HCT116 (cell line): ENCODE measurements around the gene KIF5C. TPM values are rescaled to one million over a fixed set of nuclear protein-coding genes. Genes with fewer than 3 reads are reported as not detected.

Experiments used
- ATAC-seq: fragments of 200-7000 bp; cut with Tn5 transposase; 2 replicates; pipeline ENCODE4 v1.9.1; 2020; ENCODE audit warnings: mild to moderate bottlenecking, moderate library complexity
- BruUV-seq: library from RNA; stranded (reverse); fragments of 400-500 nt; replicated peaks from 2 replicates; lab custom pipeline; 2021; lab: Mats Ljungman, UMichigan
- CTCF ChIA-PET: fragments of 300-600 bp; sonication (Branson Sonifier 250); formaldehyde crosslinking; loops from one replicate; lab custom pipeline; 2021; ENCODE audit warnings: antibody characterized with exemption; lab: Charles Lee
- POLR2A ChIA-PET: fragments of 300-600, 350-600 bp; sonication (Branson Sonifier 250); formaldehyde crosslinking; loops from one replicate; lab custom pipeline; 2021; ENCODE audit warnings: antibody characterized with exemption; lab: Charles Lee
- RAD21 ChIA-PET, 2 experiments: fragments of 300-600 bp; sonication (Branson Sonifier 250); formaldehyde crosslinking; loops; one replicate each; lab custom pipeline; 2023; ENCODE audit warnings: low total read pairs in 2 of 2; ENCODE audit not compliant: uncharacterized antibody in 2 of 2, unreplicated experiment in 2 of 2, low non-redundant PET in 1 of 2; lab: Charles Lee
- DNase-seq: peaks from one replicate; pipeline ENCODE4 v3.0.0-alpha.2; 2010; ENCODE audit warnings: low read depth, low spot score
- H2AFZ ChIP-seq: fragments of 200-600 bp; shearing (Covaris generic), sonication (generic); 2 replicates; pipeline ENCODE4 v1.6.1; 2017; ENCODE audit warnings: low read depth, mixed run types, mixed read lengths, antibody characterized with exemption, low read length; ENCODE audit not compliant: poor library complexity, severe bottlenecking
- H3K27ac ChIP-seq: 2 replicates; pipeline ENCODE4 v1.5.1; 2012; ENCODE audit warnings: low read depth, low read length
- H3K27me3 ChIP-seq: fragments of 200-600 bp; sonication (generic); 2 replicates; pipeline ENCODE4 v1.6.1; 2016; ENCODE audit warnings: mixed run types, low read length, mixed read lengths; ENCODE audit not compliant: insufficient read depth
- H3K36me3 ChIP-seq, 2 experiments: fragments of 200-500 bp in 1 of 2; fragments of 200-600 bp in 1 of 2; sonication (Bioruptor generic) in 1 of 2; sonication (generic) in 1 of 2; 2 replicates each; pipeline versions ENCODE4 v1.5.1 to v1.6.1; 2014 to 2016; ENCODE audit warnings: low read length in 2 of 2, inconsistent platforms in 1 of 2, mixed read lengths in 1 of 2, mixed run types in 1 of 2; ENCODE audit not compliant: insufficient read depth in 2 of 2, control insufficient read depth in 1 of 2
- H3K4me1 ChIP-seq, 2 experiments: fragments of 200-600 bp in 1 of 2; sonication (generic) in 1 of 2; 2 replicates each; pipeline versions ENCODE4 v1.5.1 to v1.6.1; 2012 to 2017; ENCODE audit warnings: low read length in 2 of 2, inconsistent platforms in 1 of 2, mild to moderate bottlenecking in 1 of 2, mixed read lengths in 1 of 2, mixed run types in 1 of 2, moderate library complexity in 1 of 2; ENCODE audit not compliant: insufficient read depth in 2 of 2, control insufficient read depth in 1 of 2
- H3K4me2 ChIP-seq: fragments of 200-600 bp; sonication (generic); 2 replicates; pipeline ENCODE4 v1.6.1; 2017; ENCODE audit warnings: mixed run types, low read length, mixed read lengths
- H3K4me3 ChIP-seq, 2 experiments: fragments of 200-600 bp in 1 of 2; sonication (generic) in 1 of 2; replicated peaks in 1 of 2; 2 replicates each; pipeline ENCODE4 v1.5.1; 2011 to 2016; ENCODE audit warnings: low read length in 2 of 2, control low read depth in 1 of 2, low read depth in 1 of 2, mild to moderate bottlenecking in 1 of 2, mixed read lengths in 1 of 2, mixed run types in 1 of 2
- H3K79me2 ChIP-seq: fragments of 200-600 bp; sonication (generic); 2 replicates; pipeline ENCODE4 v1.6.1; 2017; ENCODE audit warnings: mild to moderate bottlenecking, mixed run types, low read length, moderate library complexity, mixed read lengths; ENCODE audit not compliant: insufficient read depth
- H3K9ac ChIP-seq: fragments of 200-600 bp; sonication (generic); 2 replicates; pipeline ENCODE4 v1.6.1; 2016; ENCODE audit warnings: low read length, mixed read lengths
- H3K9me2 ChIP-seq: fragments of 200-600 bp; sonication (generic), shearing (Covaris generic); 2 replicates; pipeline ENCODE4 v1.6.1; 2017; ENCODE audit warnings: mixed run types, mild to moderate bottlenecking, moderate library complexity; ENCODE audit not compliant: insufficient read depth
- H3K9me3 ChIP-seq, 2 experiments: fragments of 200-500 bp in 1 of 2; fragments of 200-600 bp in 1 of 2; sonication (Bioruptor generic) in 1 of 2; sonication (generic) in 1 of 2; 2 replicates each; pipeline ENCODE4 v1.6.1; 2014 to 2017; ENCODE audit warnings: low read length in 2 of 2, mixed read lengths in 2 of 2, inconsistent platforms in 1 of 2, low read depth in 1 of 2, mild to moderate bottlenecking in 1 of 2, mixed run types in 1 of 2, moderate library complexity in 1 of 2; ENCODE audit not compliant: control insufficient read depth in 1 of 2, insufficient read depth in 1 of 2
- H4K20me1 ChIP-seq: fragments of 200-600 bp; sonication (generic), shearing (Covaris generic); 2 replicates; pipeline ENCODE4 v1.6.1; 2017; ENCODE audit warnings: mixed run types, mild to moderate bottlenecking, moderate library complexity; ENCODE audit not compliant: insufficient read depth
- CBX3 ChIP-seq: IDR thresholded peaks from 2 replicates; pipeline ENCODE4 v1.6.1; 2012; ENCODE audit warnings: low read depth
- CEBPB ChIP-seq: IDR thresholded peaks from 2 replicates; pipeline ENCODE4 v1.6.1; 2012; ENCODE audit warnings: low read depth
- EGR1 ChIP-seq: IDR thresholded peaks from 2 replicates; pipeline ENCODE4 v1.6.1; 2012; ENCODE audit warnings: low read depth
- EZH2phosphoT487 ChIP-seq: fragments of 200-600 bp; IDR thresholded peaks from 2 replicates; pipeline ENCODE4 v1.6.1; 2018; ENCODE audit warnings: antibody characterized with exemption, borderline replicate concordance
- JUND ChIP-seq: IDR thresholded peaks from 2 replicates; pipeline ENCODE4 v1.6.1; 2012
- POLR2A ChIP-seq: IDR thresholded peaks from 2 replicates; pipeline ENCODE4 v1.7.0; 2011; ENCODE audit warnings: borderline replicate concordance; ENCODE audit not compliant: insufficient read depth, insufficient read length; ENCODE audit errors: extremely low read depth
- POLR2AphosphoS5 ChIP-seq: IDR thresholded peaks from 2 replicates; pipeline ENCODE4 v1.6.1; 2011; ENCODE audit warnings: mild to moderate bottlenecking, low read depth, low read length, moderate library complexity
- RAD21 ChIP-seq: IDR thresholded peaks from 2 replicates; pipeline ENCODE4 v1.6.1; 2012; ENCODE audit warnings: low read depth, mild to moderate bottlenecking
- SRF ChIP-seq: IDR thresholded peaks from 2 replicates; pipeline ENCODE4 v1.6.1; 2012; ENCODE audit warnings: low read depth
- YY1 ChIP-seq: IDR thresholded peaks from 2 replicates; pipeline ENCODE4 v1.6.1; 2011; ENCODE audit warnings: low read length, low read depth, moderate library complexity, mild to moderate bottlenecking; ENCODE audit not compliant: insufficient replicate concordance; ENCODE audit errors: extremely low read depth
- ZFX ChIP-seq: fragments of 450-650 bp; IDR thresholded peaks from 2 replicates; pipeline ENCODE4 v1.6.1; 2017
- intact Hi-C: fragments of 100-400 bp; cut with micrococcal nuclease; formaldehyde crosslinking; loops from 2 replicates; pipeline ENCODE4 v1.10.0; 2022
- total RNA-seq: library from RNA; stranded (reverse); gene quantifications from one replicate; pipeline ENCODE4 v1.2.1, GENCODE V29; 2021; ENCODE audit not compliant: unreplicated experiment
- TF ChIP-seq, protein P1 (sequence below): IDR thresholded peaks from 2 replicates; pipeline ENCODE4 v1.6.1; 2012
- TF ChIP-seq, protein P2 (sequence below): IDR thresholded peaks from 2 replicates; pipeline ENCODE4 v1.6.1; 2012; ENCODE audit warnings: low read depth

KIF5C gene
- total RNA-seq, 1 experiment from 2014 or later = 6.5 TPM

- H3K4me3 ChIP-seq = no peak overlapping the region
- ChIA-PET CTCF (no interaction called here), RAD21 (no interaction called here), POLR2A (no interaction called here)
- H2AFZ ChIP-seq = no peak overlapping the region
- H3K9ac ChIP-seq = no peak overlapping the region
- H3K36me3 ChIP-seq = no peaks in the 10 kb centered on the region
- no peak for ATAC-seq
- H3K4me2 ChIP-seq = no peak overlapping the region
- BruUV-seq = no TSS peak
- H4K20me1 ChIP-seq = no peaks in the 10 kb centered on the region
- no peaks in the 10 kb centered on the region for H3K27me3 ChIP-seq
- H3K27ac ChIP-seq = no peak overlapping the region
- intact Hi-C loops = no loop called here
- H3K9me3 ChIP-seq = no peaks in the 10 kb centered on the region
- H3K4me1 ChIP-seq = no peaks in the 10 kb centered on the region
- H3K9me2 ChIP-seq = no peaks in the 10 kb centered on the region
- no peaks in the 10 kb centered on the region for H3K79me2 ChIP-seq
- no peak for DNase-seq
- no peak for TF ChIP-seq CBX3
- no peak for TF ChIP-seq RAD21
- no peak for TF ChIP-seq POLR2AphosphoS5
- TF ChIP-seq JUND = no peak
- TF ChIP-seq SRF = no peak
- no peak for TF ChIP-seq CEBPB
- TF ChIP-seq ZFX = no peak
- TF ChIP-seq, protein P1, sequence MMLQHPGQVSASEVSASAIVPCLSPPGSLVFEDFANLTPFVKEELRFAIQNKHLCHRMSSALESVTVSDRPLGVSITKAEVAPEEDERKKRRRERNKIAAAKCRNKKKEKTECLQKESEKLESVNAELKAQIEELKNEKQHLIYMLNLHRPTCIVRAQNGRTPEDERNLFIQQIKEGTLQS = no peak
- TF ChIP-seq, protein P2, sequence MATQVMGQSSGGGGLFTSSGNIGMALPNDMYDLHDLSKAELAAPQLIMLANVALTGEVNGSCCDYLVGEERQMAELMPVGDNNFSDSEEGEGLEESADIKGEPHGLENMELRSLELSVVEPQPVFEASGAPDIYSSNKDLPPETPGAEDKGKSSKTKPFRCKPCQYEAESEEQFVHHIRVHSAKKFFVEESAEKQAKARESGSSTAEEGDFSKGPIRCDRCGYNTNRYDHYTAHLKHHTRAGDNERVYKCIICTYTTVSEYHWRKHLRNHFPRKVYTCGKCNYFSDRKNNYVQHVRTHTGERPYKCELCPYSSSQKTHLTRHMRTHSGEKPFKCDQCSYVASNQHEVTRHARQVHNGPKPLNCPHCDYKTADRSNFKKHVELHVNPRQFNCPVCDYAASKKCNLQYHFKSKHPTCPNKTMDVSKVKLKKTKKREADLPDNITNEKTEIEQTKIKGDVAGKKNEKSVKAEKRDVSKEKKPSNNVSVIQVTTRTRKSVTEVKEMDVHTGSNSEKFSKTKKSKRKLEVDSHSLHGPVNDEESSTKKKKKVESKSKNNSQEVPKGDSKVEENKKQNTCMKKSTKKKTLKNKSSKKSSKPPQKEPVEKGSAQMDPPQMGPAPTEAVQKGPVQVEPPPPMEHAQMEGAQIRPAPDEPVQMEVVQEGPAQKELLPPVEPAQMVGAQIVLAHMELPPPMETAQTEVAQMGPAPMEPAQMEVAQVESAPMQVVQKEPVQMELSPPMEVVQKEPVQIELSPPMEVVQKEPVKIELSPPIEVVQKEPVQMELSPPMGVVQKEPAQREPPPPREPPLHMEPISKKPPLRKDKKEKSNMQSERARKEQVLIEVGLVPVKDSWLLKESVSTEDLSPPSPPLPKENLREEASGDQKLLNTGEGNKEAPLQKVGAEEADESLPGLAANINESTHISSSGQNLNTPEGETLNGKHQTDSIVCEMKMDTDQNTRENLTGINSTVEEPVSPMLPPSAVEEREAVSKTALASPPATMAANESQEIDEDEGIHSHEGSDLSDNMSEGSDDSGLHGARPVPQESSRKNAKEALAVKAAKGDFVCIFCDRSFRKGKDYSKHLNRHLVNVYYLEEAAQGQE = no peak
- TF ChIP-seq YY1 = no peak
- no peak for TF ChIP-seq POLR2A
- TF ChIP-seq EZH2phosphoT487 = no peak
- no peak for TF ChIP-seq EGR1
These were observed 48.2 kb upstream of the KIF5C start for GRCh38 chr2:148826791-148827190.
